ENCODE data around the gene SECTM1.

The SECTM1 gene

DNA sequence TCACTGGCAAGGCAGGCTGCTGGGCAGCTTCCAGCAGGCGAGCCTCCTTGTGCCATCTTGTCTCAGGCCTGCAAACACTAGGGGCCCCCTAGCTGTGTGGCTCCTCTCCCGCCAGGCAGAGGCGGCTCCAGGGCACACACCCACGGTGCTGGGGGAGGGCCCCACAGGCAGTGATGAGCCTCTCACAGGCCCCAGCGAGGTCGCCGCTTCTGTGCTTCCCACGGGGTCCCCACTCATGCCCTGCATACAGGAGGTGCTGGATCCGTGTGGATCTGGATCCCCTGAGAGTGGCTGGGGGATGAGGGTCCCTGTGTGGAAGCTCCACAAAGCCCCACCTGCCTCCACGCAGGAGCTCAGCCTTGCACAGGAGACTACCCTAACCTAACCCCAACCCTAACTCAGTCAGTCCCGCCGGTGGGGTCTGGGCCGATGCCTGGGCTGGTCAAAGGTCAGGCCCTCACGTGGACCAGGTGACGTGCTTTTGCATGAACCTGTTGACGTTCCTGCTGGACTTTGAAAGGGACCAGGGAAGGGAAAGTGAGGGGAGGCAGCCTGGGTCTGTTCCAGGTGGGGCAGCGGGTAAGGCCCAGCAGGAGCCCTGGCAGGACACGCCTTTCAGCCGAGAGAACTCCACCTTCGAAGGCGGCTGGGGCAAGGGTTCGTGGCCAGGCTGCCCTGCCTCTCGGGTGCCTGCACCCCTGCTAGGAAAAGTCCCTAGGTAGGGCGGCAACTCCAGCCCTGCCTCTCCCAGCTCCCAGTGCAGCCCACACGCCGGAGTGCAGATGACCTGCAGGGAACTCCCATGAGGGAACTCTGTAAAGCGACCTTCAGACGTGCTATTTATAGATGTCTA lies 5.2 kb downstream of the SECTM1 start:
- DNase-seq (ENCODE audit: low read depth in 2 of 2): no peak

DNA sequence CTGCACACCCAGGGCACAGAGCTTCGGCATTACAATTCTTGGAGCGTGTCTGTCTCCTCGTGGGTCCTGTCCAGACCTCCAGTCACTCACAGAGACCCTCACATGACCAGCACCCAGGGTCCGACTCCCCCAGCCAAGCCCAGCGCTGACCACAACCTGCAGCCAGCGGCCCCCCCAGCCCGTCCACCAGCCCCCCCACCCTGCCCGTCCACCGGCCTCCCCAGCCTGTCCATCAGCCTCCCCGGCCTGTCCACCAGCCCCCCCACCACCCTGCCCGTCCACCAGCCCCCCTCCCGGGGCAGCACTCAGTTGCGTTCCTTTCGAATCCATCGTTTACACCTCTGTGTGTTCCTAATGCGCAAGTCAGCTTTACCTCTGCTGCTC lies 5.8 kb downstream of the SECTM1 start:
- no peak for DNase-seq (ENCODE audit: low read depth in 2 of 2)

DNA sequence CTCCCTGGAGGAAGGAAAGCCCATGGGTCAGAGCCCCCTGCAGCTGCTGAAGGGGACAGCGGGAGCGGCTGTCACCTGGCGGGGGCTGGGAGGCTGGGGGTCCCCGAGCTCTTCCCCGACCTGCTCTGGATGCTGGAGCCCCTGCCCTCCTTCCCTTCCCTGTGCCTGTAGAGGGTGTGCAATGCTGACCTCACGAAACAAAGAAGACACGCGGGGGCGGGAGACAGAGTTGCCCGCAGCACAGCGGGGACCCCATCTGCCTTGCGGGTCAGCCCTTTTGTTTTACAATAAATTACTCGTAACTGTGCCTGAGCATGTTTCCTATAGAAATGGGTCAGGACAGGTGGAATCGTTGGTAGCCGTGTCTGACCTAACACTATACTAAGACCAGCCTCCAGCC lies 6.3 kb downstream of the SECTM1 start:
- DNase-seq (ENCODE audit: low read depth in 2 of 2): no peak

GRCh38 chr17:82325286-82326180 lies 8.0 kb downstream of the SECTM1 start:
- no peak for DNase-seq (ENCODE audit: low read depth in 2 of 2)

- DNase-seq (ENCODE audit: low read depth in 2 of 2): no peak
Measured at GRCh38 chr17:82324566-82325285, 8.8 kb downstream of the SECTM1 start.

GRCh38 chr17:82323514-82324234 lies 9.9 kb downstream of the SECTM1 start:
- no peak for DNase-seq (ENCODE audit: low read depth in 2 of 2)

DNA sequence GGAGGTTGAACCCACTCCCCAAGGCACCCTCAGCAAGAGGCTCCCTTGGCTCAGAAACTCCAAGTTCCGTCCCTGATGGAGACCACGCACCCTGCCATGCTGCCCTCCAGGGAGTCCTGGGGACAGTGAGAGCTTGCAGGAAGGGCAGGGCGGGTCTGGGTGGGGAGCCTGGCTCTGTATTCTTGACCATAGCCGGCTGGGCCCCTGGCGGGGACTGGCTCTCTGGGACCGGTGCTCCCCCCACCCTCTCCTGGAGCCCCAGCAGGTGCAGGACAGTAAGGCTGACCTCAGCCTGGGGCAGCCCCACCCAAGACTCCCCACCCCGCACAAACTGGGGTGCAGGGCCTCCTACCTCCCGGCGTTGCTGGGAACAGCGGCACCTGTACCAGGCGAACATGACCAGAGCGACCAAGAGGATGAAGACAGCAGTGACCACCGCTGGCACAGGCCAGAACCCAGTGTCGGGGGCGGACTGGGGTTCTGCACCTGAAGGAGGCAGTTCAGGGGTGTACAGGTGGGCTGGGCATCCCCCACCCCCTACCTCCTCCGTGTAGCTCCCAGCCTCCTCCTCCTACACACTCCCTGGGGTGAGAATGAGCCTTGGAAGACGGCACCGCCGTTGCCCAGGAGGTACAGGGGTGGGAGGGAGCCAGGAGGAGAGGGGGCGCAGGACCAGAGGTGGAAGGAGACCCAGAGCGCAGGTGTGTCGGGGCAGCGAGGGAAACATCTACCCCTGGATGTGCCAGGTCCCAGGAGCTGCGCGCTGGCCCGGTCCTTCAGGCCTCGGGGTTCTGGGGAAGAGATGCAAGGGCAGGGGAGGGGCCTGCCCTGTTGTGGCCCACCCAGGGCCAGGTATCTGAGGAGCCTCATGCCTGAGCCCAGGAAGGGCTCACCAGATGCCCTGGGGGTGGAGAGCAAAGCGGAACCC lies 10.8 kb downstream of the SECTM1 start:
- no peak for DNase-seq (ENCODE audit: low read depth in 2 of 2)

GRCh38 chr17:82321947-82322466 lies 11.6 kb downstream of the SECTM1 start:
- DNase-seq (ENCODE audit: low read depth in 2 of 2): no peak

GRCh38 chr17:82320956-82321927 lies 12.3 kb downstream of the SECTM1 start:
- DNase-seq (ENCODE audit: low read depth in 2 of 2): peak; percentile 70 to 71

DNA sequence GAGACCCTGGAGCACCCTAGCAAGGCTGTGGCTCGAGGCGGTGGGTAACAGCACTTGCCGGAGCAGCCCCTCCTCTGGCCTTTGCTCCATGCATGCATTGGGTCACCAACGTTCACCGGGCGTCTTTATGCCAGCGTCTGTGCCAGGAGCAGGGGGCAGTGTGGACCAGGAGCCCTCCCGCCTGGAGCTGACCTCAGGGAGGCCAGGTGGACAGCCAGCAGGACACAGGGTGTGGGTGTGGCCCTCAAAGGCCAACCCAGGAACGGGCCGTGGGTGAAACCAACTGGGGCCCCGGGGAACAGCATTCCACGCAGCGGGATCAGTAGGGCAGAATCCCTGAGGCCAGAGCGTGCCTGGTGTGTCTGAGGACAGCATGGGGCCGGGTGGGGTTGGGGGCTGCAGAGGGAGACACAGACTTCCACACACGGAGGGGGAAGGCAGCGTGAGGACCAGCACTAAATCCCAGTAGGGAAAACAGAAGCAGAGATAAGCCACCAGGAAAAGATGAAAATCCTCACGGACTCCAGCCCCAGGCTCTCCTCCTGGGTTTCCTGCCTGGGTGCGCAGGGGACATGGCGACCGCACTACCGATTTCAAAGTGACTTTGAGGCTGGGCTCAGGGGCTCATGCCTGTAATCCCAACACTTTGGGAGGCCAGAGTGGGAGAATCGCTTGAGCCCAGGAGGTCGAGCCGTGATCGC lies 13.3 kb downstream of the SECTM1 start:
- DNase-seq (ENCODE audit: low read depth in 2 of 2): no peak

DNA sequence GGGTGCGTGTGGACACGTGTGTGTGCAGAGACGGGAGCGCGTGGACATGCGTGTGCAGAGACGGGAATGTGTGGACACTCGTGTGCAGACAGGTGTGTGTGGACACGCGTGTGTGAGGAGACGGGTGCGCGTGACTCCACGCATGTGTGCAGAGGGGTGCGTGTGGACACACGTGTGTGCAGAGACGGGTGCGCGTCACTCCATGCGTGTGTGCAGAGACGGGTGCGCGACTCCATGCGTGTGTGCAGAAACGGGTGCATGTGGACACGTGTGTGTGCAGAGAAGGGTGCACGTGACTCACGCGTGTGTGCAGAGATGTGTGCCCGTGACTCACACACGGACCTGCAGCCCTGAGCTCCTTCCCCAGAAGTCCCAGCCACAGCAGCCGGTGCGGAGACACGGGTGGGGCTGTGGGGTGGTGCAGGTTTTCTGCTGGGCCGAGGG lies 13.9 kb downstream of the SECTM1 start:
- no peak for DNase-seq (ENCODE audit: low read depth in 2 of 2)

DNA sequence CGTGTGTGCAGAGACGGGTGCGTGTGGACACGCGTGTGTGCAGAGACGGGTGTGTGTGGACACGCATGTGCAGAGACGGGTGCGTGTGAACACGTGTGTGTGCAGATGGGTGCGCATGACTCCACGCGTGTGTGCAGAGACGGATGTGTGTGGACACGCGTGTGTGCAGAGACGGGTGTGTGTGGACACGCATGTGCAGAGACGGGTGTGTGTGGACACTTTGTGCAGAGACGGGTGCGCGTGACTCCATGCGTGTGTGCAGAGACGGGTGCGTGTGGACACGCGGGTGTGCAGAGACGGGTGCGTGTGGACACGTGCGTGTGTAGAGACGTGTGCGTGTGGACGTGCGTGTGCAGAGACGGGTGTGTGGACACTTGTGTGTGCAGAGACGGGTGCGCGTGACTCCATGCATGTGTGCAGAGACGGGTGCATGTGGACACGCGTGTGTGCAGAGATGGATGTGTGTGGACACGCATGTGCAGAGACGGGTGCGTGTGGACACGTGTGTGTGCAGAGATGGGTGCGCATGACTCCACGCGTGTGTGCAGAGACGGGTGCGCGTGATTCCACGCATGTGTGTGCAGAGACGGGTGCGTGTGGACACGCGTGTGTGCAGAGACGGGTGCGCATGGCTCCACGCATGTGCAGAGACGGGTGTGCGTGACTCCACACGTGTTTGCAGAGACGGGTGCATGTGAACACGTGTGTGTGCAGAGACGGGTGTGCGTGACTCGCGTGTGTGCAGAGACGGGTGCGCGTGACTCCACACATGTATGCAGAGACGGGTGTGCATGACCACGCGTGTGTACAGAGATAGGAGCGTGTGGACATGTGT lies 14.6 kb downstream of the SECTM1 start:
- no peak for DNase-seq (ENCODE audit: low read depth in 2 of 2)

GRCh38 chr17:82318169-82318498 lies 15.4 kb downstream of the SECTM1 start:
- no peak for DNase-seq (ENCODE audit: low read depth in 2 of 2)

DNA sequence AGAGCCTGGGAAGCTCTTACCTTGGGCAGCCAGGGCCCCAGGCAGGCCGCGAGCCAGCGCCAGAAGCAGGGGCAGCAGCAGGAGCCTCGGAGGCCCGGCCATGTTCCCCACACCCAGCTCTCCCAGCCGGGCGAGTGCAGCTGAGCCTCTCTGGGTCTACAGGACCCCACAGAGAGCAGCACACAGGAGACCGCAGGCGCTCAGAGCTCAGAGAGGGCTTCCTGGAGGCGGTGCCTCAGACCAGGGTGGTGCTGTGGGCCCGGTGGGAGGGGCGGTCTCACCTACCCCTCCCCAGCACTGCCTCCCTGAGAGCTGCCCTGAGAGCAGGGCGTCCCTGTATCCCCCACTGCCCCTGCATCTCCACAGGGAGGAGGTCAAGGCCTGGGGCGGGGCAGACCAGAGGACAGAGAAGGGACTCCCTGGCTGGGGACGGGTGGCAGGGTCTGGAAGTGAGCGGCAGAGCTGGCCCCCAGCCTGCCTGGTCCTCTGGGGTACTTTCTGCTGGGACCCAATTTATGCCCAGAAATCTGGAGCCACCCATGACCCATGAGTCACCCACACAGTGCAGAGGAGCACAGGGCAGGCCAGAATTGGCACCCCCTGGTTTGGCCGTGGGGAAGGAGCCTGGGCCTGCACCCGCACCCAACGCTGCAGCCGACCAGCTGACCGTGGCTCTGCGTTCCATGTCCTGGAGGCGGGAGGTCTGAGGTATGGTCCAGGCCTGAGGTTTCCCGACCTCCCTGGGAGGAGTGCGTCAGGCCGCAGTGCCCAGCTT lies 16.0 kb downstream of the SECTM1 start, which contains the start of gene CD7:
TSS of gene CD7 (minus strand) at position 215 of the 775 bp plus-strand sequence. CDS start at position 102, 113 bp downstream.
- DNase-seq (ENCODE audit: low read depth in 2 of 2): peak in 1 of 2 donors; percentile 47

DNA sequence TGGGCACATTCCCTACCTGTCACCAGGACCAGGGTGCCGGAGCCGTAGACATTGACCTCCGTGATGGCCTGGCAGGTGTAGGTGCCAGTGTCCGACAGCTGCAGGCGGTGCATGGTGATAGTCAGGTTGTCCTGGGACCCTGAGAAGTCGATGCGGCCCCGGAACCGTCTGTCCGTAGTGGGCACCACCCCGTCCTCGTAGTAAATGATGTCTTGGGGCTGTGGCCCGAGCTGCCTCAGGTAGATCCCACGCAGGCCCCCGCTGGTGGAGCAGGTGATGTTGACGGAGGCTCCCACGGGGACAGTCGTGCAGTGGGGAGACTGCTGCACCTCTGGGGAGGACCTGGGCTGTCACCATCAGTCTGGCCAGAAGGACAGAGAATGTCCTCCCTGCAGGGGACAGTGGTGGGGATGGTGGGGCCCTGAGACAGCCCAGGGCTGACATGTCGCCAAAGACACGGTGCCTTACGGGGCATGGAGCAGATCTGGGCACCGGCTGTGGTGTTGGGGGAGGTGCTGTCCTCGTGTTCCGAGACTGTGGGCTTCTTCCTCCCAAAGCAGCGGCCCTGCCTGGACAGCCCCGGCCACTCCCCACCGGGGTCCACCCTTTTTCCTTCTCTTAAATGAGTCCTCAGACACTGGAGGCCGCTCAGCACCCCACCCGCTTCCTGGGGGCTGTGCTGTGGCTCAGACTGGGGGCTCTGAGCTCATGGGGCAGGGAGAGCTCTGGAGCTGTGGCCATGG lies 16.7 kb downstream of the SECTM1 start:
- DNase-seq (ENCODE audit: low read depth in 2 of 2): no peak

Data from stimulated activated CD4-positive, alpha-beta T cell treated with anti-CD3 and anti-CD28 coated beads, Interleukin-15, amount 100 ng/mL, for 48 hours (primary cell).